Activated CD4-positive, CD25-positive, alpha-beta regulatory T cell treated with anti-CD3 and anti-CD28 coated beads, Interleukin-2, amount 50 U/mL, for 16 hours (primary cell): Measurements from ENCODE around the gene KDM2B.
"Not testable (repeated sequence)": the region's sequence is repeated elsewhere in the genome, so short reads cannot be mapped to it uniquely, and the experiment has no call there.

Source experiments
- DNase-seq: peaks from one replicate; pipeline ENCODE4 v3.0.0-alpha.2; 2020; ENCODE audit warnings: low read depth, low spot score

The KDM2B gene

GRCh38 chr12:121388421-121388981, 192.3 kb downstream of the KDM2B start:
- no peak for DNase-seq

- not testable (repeated sequence) for DNase-seq
These were observed 195.9 kb downstream of the KDM2B start for GRCh38 chr12:121384891-121385290.

GRCh38 chr12:121383601-121384021, 197.2 kb downstream of the KDM2B start:
- DNase-seq: no peak

- no peak for DNase-seq
These were observed 200.9 kb downstream of the KDM2B start for GRCh38 chr12:121379945-121380344.
